ENCODE results near the gene GRAMD1C.

DNA sequence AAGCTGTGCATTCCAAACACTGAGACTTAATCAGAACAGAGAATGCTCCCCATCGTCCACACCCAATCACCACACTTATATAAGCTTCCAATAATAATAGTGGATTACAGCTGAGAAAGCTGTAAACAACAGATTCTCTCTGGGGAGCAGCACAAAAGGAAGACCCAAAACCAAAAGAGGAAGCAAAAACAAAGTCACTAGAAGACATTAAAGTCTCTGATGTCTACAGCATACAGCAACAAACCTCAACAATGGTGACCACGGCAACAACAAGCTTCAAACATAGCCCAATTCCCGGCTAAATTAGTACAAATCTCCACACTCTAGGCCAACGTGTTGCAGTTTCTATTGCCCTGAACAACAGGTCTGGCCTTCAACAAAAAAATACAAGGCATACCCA is 147.0 kb downstream of the GRAMD1C start:
- TF ChIP-seq EP300 (IDR thresholded peaks at IDR 0.05; ENCODE audit: borderline replicate concordance) (no peak), EGR1 (IDR thresholded peaks at IDR 0.05) (no peak)
- TF ChIP-seq, protein P1, sequence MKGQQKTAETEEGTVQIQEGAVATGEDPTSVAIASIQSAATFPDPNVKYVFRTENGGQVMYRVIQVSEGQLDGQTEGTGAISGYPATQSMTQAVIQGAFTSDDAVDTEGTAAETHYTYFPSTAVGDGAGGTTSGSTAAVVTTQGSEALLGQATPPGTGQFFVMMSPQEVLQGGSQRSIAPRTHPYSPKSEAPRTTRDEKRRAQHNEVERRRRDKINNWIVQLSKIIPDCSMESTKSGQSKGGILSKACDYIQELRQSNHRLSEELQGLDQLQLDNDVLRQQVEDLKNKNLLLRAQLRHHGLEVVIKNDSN (IDR thresholded peaks at IDR 0.05) = no peak

All from Ishikawa (cell line).